Lower lobe of right lung (tissue), 2 donors: ENCODE results near the gene AP5Z1. TPM values are rescaled to one million over a fixed set of nuclear protein-coding genes. Genes with fewer than 3 reads are reported as not detected.
"Not testable (repeated sequence)": the region's sequence is repeated elsewhere in the genome, so short reads cannot be mapped to it uniquely, and the experiment has no call there.

Source experiments
- ATAC-seq, 2 donors: fragments of 200-7000 bp; cut with Tn5 transposase; one replicate each; pipeline ENCODE4 v1.9.1; 2020 to 2022; ENCODE audit warnings: mild to moderate bottlenecking in 2 of 2, moderate library complexity in 2 of 2
- DNase-seq: peaks from one replicate; pipeline ENCODE4 v3.0.0-alpha.2; 2020
- H3K27ac ChIP-seq: fragments of 200-600 bp; one replicate; pipeline ENCODE4 v1.8.0; 2022
- H3K27me3 ChIP-seq: fragments of 200-600 bp; one replicate; pipeline ENCODE4 v1.8.0; 2022; ENCODE audit warnings: low read depth
- H3K36me3 ChIP-seq: fragments of 200-600 bp; one replicate; pipeline ENCODE4 v1.8.0; 2022; ENCODE audit warnings: mild to moderate bottlenecking
- H3K4me1 ChIP-seq: fragments of 200-600 bp; one replicate; pipeline ENCODE4 v1.8.0; 2022
- H3K4me3 ChIP-seq: fragments of 200-600 bp; one replicate; pipeline ENCODE4 v1.8.0; 2022; ENCODE audit warnings: mild to moderate bottlenecking
- H3K9me3 ChIP-seq: fragments of 200-600 bp; one replicate; pipeline ENCODE4 v1.8.0; 2022
- intact Hi-C: fragments of 100-400 bp; cut with DNase I; formaldehyde crosslinking; loops from one replicate; pipeline ENCODE4 v1.11.0; 2022
- total RNA-seq: library from RNA; stranded (reverse); fragmentation: NEBNext Ultra II Directional; extraction: Animal tissue kit (Norgen Biotek cat#: 25700); gene quantifications from one replicate; pipeline ENCODE4 v1.2.1, GENCODE V29; 2021
- TF ChIP-seq, protein P1 (sequence below): fragments of 200-600 bp; IDR thresholded peaks from one replicate; pipeline ENCODE4 v1.8.0; 2022; ENCODE audit warnings: antibody characterized with exemption, mild to moderate bottlenecking
- donor health status: DM: no; HTN: yes; CAD: no; lungs with severe emphysema.

The AP5Z1 gene
- total RNA-seq, 1 donor from 2014 or later, result 50.4 TPM

DNA sequence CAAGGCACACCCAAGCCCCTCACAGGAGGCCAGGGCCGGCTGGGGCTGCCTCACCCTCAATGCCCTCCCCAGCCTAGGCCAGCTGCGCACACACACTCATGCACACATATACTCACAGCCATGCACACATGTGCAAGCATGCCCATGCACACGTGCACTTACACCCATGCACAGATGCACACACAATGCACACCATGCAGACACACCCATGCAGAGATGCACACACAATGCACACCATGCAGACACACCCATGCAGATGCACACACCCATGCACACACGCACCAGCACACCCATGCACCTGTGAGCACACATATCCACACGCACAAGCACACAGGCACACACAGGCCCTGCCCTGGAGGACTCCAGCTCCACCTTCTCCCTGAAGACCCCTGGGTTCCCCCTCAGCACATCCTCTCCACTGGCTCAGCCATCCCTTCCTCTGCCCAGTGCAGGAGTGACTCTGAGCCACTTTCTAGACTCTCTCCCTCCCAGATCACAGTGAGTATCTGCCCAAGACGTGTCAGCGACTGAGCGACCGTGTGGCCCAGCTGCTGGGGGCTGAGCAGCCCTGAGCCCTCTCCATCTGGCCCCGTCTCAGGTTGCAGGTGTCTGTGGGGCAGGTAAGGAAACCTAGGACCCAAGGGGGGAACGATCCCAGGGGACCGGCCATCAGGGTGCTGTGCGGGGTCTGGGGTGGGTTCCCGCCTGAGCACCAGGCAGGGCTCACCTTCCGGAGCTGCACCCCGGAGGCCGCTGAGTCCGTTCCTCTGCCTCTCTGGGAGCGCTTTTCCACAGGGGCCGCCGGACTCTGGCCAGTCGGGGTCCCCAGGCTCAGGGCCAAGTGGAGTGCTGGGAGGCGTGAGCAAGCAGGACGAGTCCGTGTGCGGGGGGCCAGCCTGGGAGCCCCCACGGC lies 25.8 kb downstream of the AP5Z1 start:
- Histone ChIP-seq H3K9me3 (no peaks in the 10 kb centered on the region), H3K4me3 (no peak overlapping the region), H3K27ac (no peak overlapping the region), H3K4me1 (no peaks in the 10 kb centered on the region), H3K36me3 (no peaks in the 10 kb centered on the region), H3K27me3 (no peaks in the 10 kb centered on the region)
- ATAC-seq (peak; percentile 5 to 14), DNase-seq (peak; percentile 44)
- intact Hi-C loops, result no loop called here
- TF ChIP-seq, protein P1, sequence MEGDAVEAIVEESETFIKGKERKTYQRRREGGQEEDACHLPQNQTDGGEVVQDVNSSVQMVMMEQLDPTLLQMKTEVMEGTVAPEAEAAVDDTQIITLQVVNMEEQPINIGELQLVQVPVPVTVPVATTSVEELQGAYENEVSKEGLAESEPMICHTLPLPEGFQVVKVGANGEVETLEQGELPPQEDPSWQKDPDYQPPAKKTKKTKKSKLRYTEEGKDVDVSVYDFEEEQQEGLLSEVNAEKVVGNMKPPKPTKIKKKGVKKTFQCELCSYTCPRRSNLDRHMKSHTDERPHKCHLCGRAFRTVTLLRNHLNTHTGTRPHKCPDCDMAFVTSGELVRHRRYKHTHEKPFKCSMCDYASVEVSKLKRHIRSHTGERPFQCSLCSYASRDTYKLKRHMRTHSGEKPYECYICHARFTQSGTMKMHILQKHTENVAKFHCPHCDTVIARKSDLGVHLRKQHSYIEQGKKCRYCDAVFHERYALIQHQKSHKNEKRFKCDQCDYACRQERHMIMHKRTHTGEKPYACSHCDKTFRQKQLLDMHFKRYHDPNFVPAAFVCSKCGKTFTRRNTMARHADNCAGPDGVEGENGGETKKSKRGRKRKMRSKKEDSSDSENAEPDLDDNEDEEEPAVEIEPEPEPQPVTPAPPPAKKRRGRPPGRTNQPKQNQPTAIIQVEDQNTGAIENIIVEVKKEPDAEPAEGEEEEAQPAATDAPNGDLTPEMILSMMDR, result no peak

DNA sequence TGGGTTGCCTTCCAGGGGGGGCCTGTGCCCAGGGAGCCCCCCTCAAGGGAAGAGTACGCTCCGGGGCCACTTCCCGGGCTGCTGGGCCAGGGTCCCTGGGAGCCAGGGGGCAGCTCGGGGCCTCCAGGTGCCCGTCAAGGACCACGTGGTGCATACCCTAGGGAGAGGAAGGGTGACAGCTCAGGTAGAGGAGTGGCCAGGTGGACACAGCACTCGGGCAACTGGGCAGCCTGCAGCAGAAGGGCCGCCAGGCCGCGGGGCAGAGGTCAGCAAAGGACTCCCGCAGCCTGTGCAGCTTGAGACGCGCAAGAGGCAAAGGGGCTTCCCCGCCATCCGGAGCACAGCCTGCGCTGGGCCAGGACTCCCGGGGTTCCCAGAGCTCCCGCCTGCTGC lies 26.4 kb downstream of the AP5Z1 start:
- no peaks in the 10 kb centered on the region for H3K9me3 ChIP-seq
- H3K4me3 ChIP-seq, result no peak overlapping the region
- TF ChIP-seq, protein P1, result no peak
- H3K36me3 ChIP-seq, result no peaks in the 10 kb centered on the region
- intact Hi-C loops, result no loop called here
- DNase-seq, result peak; percentile 38
- H3K4me1 ChIP-seq, result no peaks in the 10 kb centered on the region
- no peak overlapping the region for H3K27ac ChIP-seq
- H3K27me3 ChIP-seq, result no peaks in the 10 kb centered on the region
- no peak for ATAC-seq

DNA sequence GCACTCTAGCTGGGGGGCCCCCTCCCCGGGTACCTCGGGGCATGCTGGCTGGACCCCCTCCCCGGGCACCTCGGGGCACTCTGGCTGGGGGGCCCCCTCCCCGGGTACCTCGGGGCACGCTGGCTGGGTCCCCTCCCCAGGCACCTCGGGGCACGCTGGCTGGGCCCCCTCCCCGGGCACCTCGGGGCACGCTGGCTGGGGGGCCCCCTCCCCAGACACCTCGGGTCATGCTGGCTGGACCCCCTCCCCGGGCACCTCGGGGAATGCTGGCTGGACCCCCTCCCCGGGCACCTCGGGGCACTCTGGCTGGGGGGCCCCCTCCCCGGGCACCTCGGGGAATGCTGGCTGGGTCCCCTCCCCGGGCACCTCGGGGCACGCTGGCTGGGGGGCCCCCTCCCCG lies 27.2 kb downstream of the AP5Z1 start:
- intact Hi-C loops, H3K9me3 ChIP-seq, H3K4me3 ChIP-seq, H3K27me3 ChIP-seq, H3K27ac ChIP-seq, H3K4me1 ChIP-seq, ATAC-seq, H3K36me3 ChIP-seq, DNase-seq: not testable (repeated sequence)

DNA sequence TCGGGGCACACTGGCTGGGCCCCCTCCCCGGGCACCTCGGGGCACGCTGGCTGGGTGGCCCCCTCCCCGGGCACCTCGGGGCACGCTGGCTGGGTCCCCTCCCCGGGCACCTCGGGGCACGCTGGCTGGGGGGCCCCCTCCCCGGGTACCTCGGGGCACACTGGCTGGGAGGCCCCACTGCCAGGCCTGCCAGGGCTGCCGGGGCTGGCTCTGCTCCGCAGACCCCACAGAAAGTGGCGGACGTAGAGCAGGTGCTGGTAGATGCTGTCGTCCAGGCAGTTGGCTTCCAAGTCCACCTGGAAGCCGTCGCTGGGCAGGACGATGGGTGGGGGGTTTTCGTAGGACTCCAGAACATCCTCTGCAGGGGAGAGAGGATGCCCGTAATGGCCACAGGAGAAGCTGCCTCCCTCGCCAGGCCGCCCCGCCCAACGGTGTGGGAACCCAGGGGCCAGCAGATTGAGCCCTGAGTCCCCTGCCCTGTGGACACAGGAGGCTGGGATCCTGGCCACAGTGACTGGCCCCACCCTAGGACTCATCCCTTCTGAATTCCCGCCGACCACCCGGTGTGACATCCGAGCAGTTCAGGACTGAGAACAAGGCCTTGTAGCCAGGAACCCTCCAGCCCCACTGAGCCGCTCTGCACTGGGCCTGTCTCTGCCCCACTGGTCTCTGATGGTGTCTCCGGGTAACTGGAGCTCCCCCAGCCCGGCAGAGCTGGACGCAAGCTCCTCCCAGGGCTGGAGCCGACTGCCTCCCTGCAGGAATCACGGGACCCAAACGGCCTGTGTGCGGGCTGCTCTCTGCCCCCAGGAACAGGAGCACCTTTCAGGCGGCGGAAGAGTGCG lies 28.2 kb downstream of the AP5Z1 start:
- ATAC-seq (no peak), DNase-seq (peak; percentile 38)
- Histone ChIP-seq H3K9me3 (no peaks in the 10 kb centered on the region), H3K27ac (no peak overlapping the region), H3K4me3 (no peak overlapping the region), H3K27me3 (no peaks in the 10 kb centered on the region), H3K4me1 (no peaks in the 10 kb centered on the region), H3K36me3 (no peaks in the 10 kb centered on the region)
- TF ChIP-seq, protein P1, result no peak
- intact Hi-C loops, result no loop called here

DNA sequence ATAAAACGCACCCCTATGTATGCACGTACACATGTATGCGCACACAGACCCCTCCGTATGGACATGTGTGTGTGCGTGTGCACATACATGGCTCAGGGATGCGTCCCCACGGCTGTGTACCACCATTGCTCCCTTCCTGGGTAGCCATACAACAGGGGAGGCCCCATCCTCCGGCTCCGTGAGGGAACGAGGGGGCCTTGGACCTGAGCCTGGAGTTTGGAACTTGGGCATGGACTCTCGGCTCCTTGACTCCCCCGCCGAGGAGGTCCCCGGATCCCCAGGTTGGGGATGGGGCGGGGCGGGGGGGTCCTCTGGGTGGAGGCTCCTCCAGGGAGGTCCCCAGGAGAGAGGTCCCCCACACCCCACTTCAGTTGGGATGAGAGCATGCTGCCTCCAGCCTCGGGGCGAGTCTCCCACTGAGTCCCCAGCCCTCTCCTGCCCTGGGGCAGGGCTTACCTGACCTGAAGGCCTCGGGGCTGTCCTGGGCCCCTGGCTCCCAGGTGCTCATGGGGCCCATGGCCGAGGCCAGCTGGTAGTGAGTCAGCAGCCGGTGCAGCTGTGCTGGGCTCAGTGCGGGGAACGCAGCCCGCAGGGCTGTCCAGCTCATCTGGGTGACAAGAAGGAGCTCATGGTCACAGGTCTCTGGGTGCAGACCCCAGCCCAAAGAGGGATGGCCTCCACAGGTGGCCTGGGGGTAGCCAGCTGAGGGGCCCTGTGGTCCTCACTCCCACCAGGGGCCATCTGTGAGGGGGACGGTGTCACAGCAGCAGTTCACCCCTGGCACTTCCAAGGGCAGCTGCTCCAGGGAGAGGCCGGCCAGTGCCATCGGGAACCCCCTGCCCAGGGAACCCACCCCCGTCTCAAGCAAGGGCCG lies 29.9 kb downstream of the AP5Z1 start:
- Histone ChIP-seq H3K4me1 (no peaks in the 10 kb centered on the region), H3K9me3 (no peaks in the 10 kb centered on the region), H3K36me3 (peaks cover 3% of the 10 kb centered on the region), H3K27ac (no peak overlapping the region), H3K4me3 (no peak overlapping the region), H3K27me3 (peaks cover 5% of the 10 kb centered on the region)
- TF ChIP-seq, protein P1, result no peak
- DNase-seq (peak; percentile 36), ATAC-seq (no peak)
- intact Hi-C loops, result no loop called here
